Measurements from ENCODE around the gene ZBTB3. TPM values are rescaled to one million over a fixed set of nuclear protein-coding genes. Genes with fewer than 3 reads are reported as not detected.
"Not testable (repeated sequence)": the region's sequence is repeated elsewhere in the genome, so short reads cannot be mapped to it uniquely, and the experiment has no call there.

The ZBTB3 gene
- total RNA-seq, 1 experiment from 2014 or later: 11.7 TPM

GRCh38 chr11:62757846-62758788, 4.2 kb upstream of the ZBTB3 start:
- no peak for DNase-seq (ENCODE audit: low read depth)

GRCh38 chr11:62755086-62755615, 1.2 kb upstream of the ZBTB3 start:
- no peak for DNase-seq (ENCODE audit: low read depth)

GRCh38 chr11:62752994-62753735, 795 bp downstream of the ZBTB3 start:
- no peak for DNase-seq (ENCODE audit: low read depth)

- no peak for DNase-seq (ENCODE audit: low read depth)
Measured at GRCh38 chr11:62752177-62752785, 1.7 kb downstream of the ZBTB3 start.

- not testable (repeated sequence) for DNase-seq (ENCODE audit: low read depth)
Measured at GRCh38 chr11:62749931-62750330, 4.0 kb downstream of the ZBTB3 start.

GRCh38 chr11:62747475-62748160, 6.3 kb downstream of the ZBTB3 start:
- no peak for DNase-seq (ENCODE audit: low read depth)

- DNase-seq (ENCODE audit: low read depth): no peak
Measured at GRCh38 chr11:62737196-62737595, 16.8 kb downstream of the ZBTB3 start.

GRCh38 chr11:62732830-62733229, 21.1 kb downstream of the ZBTB3 start:
- no peak for DNase-seq (ENCODE audit: low read depth)

- not testable (repeated sequence) for DNase-seq (ENCODE audit: low read depth)
Measured at GRCh38 chr11:62730076-62730475, 23.9 kb downstream of the ZBTB3 start.

- peak; percentile 90 for DNase-seq (ENCODE audit: low read depth)
Measured at GRCh38 chr11:62728171-62728988, 25.6 kb downstream of the ZBTB3 start, which contains the start of gene TTC9C. TTC9C (plus strand) TSS chr11:62728486; CDS start chr11:62728849, 363 bp downstream.

GRCh38 chr11:62727872-62728170, 26.1 kb downstream of the ZBTB3 start:
- DNase-seq (ENCODE audit: low read depth): peak; percentile 95

GRCh38 chr11:62727165-62727871, 26.6 kb downstream of the ZBTB3 start, which contains the start of gene HNRNPUL2:
HNRNPUL2 (minus strand) TSS chr11:62727457; CDS start chr11:62727156, 301 bp downstream.
- DNase-seq (ENCODE audit: low read depth): peak; percentile 99

GRCh38 chr11:62726915-62727164, 27.1 kb downstream of the ZBTB3 start:
- DNase-seq (ENCODE audit: low read depth): no peak

- DNase-seq (ENCODE audit: low read depth): no peak
Measured at GRCh38 chr11:62726156-62726914, 27.6 kb downstream of the ZBTB3 start.

GRCh38 chr11:62725646-62726045, 28.3 kb downstream of the ZBTB3 start:
- no peak for DNase-seq (ENCODE audit: low read depth)

GRCh38 chr11:62724171-62724570, 29.8 kb downstream of the ZBTB3 start:
- no peak for DNase-seq (ENCODE audit: low read depth)

- DNase-seq (ENCODE audit: low read depth): no peak
Measured at GRCh38 chr11:62721994-62722393, 32.0 kb downstream of the ZBTB3 start.

- DNase-seq (ENCODE audit: low read depth): no peak
Measured at GRCh38 chr11:62719302-62719978, 34.5 kb downstream of the ZBTB3 start.

GRCh38 chr11:62716816-62717215, 37.1 kb downstream of the ZBTB3 start:
- no peak for DNase-seq (ENCODE audit: low read depth)

Data from Daoy (cell line).